Subcutaneous adipose tissue (tissue), 4 donors: ENCODE measurements around the gene ILRUN. TPM values are rescaled to one million over a fixed set of nuclear protein-coding genes. Genes with fewer than 3 reads are reported as not detected.

Source experiments
- CTCF ChIP-seq: fragments of 450-650 bp; IDR thresholded peaks from one replicate; pipeline ENCODE4 v1.5.1; 2016; ENCODE audit warnings: low read depth, mild to moderate bottlenecking, control low read depth, antibody characterized with exemption, moderate library complexity
- total RNA-seq, 4 donors: library from RNA; depleted of rRNA; stranded (reverse); fragments of >200 nt; gene quantifications; one replicate each; pipeline ENCODE4 v1.1.0, GENCODE V29; 2016

The ILRUN gene
- total RNA-seq, 4 donors from 2014 or later: 78.6 to 135 (median 88.9) TPM

- no peak for TF ChIP-seq CTCF
Measured at GRCh38 chr6:34709386-34709785, 12.8 kb upstream of the ILRUN start.

GRCh38 chr6:34705241-34705640, 8.7 kb upstream of the ILRUN start:
- no peak for TF ChIP-seq CTCF

DNA sequence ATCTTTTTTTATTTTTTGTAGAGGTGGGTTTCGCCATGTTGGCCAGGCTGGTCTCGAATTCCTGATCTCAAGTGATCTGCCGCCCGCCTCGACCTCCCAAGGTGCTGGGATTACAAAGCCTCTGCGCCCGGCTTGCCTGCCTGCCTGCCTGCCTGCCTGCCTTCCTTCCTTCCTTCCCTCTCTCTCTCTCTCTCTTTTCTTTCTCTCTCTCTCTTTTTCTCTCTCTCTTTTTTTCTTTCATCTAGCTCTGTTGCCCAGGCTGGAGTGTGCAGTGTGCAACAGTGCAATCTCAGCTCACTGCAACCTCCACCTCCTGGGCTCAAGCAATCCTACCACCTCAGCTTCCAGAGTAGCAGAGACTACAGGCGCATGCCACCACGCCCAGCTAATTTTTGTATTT, 4.6 kb upstream of the ILRUN start:
- no peak for TF ChIP-seq CTCF

GRCh38 chr6:34697904-34698559, 1.5 kb upstream of the ILRUN start:
- TF ChIP-seq CTCF: no peak

- no peak for TF ChIP-seq CTCF
Measured at GRCh38 chr6:34697544-34697836, 923 bp upstream of the ILRUN start.

GRCh38 chr6:34696189-34696738, 303 bp downstream of the ILRUN start:
- no peak for TF ChIP-seq CTCF

DNA sequence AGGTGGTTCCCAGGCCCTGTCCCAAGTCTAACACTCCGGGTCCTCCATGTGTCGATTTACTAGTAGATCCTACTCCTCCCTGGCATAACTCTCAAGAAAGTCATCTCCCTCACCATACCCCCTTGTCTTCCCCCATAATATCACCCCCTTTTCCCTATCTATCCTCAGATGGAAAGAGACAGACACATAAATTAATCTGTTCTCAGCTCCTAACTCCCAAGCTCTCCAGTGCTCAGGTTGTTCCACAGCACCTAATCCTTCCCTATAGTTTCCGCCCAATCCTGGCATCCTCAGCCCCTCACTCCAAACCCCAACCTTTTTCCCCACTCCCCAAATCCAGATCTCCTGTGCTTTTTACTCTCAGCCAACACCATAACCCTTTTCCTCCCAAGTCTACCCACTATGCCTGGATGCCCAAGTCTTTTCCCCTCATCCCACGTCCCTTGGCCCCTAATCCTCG, 808 bp downstream of the ILRUN start:
- no peak for TF ChIP-seq CTCF
